HG03378 (cell line): ENCODE results near the gene VSTM2L.

ENCODE experiments used
- ATAC-seq: cut with Tn5 transposase; IDR thresholded peaks from one replicate; pipeline ENCODE4 v1.9.1; 2021; ENCODE audit warnings: mild to moderate bottlenecking, moderate library complexity; ENCODE audit not compliant: unreplicated experiment

Gene VSTM2L

DNA sequence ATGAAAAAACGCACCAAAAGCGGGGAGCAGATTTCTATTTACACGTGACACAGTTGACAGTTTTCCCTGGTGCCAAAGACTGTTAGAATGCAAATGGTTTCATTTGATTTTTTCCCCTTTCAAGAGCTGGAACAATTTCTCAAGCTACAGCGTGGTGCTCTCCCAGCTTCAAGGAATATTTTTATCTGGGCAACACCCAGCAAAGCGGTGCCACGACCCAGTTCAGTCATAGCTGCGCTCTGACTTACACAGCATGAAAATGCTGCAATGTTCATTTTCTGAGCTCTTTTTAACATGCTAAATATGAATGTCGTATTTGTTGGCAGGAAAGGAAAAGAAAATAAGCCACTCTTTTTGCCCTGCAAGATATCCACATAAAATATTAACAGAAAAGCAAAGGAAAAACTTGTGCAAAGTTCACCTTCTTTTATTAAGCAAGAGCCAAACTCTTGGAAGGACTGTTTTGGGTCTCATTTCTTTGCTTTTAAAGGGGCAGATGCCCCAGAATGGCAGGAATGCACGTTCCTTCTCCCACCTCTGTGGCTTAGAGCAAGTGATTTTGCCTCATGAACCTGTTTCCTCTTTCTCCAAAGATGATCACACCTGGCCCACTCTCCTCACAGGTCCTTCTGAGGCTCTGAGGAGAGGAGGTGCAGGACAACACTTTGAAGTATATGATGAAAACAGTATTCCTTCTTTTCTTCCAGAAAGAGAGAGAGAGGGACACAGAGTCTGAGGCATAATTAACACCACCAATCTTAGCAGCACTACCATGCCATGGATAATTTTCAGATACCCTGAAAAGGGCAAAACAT, 83.3 kb downstream of the VSTM2L start:
- no peak for ATAC-seq

DNA sequence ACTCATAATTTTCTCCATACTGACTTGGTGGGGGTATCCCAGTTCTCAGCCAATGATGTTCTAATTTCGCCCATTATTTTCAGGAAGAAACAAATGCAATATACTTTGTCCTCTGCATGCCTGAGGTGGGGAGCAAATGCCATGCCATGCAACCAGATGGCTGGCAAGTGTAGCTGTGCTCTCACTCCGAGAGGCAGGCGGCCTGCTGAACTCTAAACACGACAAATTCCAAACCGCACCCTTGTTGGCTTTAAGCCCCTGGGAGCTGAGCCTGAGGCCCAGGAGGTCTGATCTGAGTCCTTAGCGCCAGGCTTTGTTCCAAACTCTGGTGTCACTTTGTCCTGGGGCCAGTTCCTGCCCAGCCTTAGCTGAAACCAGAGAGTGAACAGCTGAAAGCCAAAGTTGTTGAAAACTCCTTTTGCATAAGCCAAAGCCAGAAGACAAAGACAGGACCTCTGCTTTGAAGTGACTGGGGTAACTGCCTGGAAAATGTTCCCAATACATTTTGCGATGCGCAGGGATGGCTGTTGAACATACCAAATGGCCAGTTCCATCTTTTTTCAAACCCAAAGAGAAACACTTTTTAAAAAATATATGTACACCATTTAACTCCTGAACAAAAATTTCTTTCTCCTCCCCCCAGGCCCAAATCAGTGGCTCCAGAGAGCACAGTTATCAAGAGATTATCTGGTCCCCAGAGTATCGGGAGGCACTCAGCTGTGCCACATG, 84.1 kb downstream of the VSTM2L start:
- no peak for ATAC-seq

DNA sequence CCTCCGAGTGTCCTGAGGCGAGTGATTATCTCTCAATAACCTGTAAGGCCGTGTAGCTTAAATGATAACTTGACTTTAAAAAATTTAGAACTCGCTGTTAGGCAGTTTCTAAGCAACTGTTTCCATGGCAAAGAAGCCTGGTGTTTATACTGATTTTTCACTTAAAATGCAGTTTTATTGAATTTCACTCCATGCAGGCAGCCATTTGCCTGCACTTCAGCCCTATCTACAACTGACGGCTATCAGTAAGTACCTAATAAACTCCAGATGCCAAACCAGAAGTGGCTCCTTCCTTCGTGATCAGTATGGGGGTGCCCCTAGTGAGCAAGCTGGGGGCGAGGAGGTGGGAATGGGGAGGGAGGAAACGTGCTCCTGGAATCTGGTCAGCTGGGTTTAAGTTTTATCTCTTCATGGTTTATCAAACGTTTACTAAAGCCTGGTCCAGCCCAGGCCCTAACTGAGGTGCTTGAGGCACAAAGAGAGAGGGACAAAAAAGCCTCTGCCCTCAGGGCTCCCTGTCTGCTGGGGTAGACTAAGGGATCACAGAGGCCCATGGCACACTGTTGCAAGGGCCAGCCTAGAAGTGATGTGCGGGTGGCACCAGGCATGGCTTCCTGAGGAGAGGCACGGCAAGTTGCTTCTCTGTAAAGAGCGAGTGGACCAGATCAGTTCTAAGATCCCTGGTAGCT, 84.8 kb downstream of the VSTM2L start:
- ATAC-seq, result no peak

GRCh38 chr20:37988306-37988954, 85.5 kb downstream of the VSTM2L start:
- no peak for ATAC-seq

- ATAC-seq, result no peak
Observed at GRCh38 chr20:37989601-37990295, 86.8 kb downstream of the VSTM2L start.

DNA sequence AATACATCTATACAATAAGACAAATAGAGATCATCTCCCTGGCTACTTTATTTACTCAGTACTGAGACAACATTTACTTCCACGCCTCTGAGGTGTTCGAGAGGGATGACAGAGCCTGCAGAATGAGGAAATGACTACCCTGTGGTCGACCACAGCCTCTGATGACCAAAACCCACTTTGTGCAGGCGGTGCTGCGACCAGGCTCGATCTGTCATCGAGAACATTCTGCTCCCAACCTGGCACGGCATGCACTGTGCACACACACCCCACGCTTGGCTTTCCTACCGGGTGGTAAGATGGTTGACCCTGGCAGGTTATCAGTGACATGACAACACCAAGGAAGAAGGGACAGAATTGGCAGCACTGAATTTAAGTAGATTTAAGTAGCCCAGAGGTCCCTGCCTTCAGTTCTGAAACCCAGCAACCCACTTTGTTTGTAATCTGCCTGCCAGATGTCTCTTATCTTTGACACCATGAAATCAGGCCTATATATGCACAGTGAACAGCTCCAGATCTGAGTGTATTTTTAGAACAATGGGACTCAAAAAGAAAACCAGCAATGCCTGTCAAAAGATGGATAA, 87.7 kb downstream of the VSTM2L start:
- peak; percentile 82 for ATAC-seq

GRCh38 chr20:37991157-37991866, 88.4 kb downstream of the VSTM2L start:
- ATAC-seq, result peak; percentile 4

GRCh38 chr20:37991908-37992307, 89.0 kb downstream of the VSTM2L start:
- ATAC-seq, result no peak

GRCh38 chr20:37992802-37993409, 90.0 kb downstream of the VSTM2L start:
- no peak for ATAC-seq

DNA sequence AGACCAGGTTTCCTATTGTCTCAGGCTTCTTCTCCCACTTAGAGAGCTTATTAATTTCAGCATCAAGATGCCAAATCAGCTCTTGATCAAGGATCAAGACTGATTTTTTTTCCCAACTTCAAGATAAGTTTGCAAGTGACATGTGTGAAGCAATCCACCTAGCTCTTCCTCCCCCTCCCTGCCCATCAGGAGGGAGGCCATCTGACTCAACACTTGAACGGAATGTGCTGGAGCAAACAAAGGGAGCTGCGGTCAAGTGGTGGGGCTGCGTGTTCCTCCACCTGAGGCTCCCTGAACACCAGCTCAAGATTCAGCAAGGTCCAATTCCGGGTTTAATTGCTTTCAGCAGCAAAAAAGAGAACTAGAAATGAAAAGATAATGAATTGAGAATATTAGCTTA, 91.6 kb downstream of the VSTM2L start:
- ATAC-seq, result no peak
